ENCODE results near the gene TREX2. TPM values are rescaled to one million over a fixed set of nuclear protein-coding genes. Genes with fewer than 3 reads are reported as not detected.

TREX2 gene
- total RNA-seq, 2 donors from 2014 or later, result 0.39 TPM; not detected in 1

- no peak for DNase-seq
- intact Hi-C loops (cut with DNase I), result no loop called here
- no peak for ATAC-seq
Measured at GRCh38 chrX:153398275-153398960, 47.4 kb downstream of the TREX2 start.

- no peak for DNase-seq
- ATAC-seq, result no peak
- intact Hi-C loops (cut with DNase I), result no loop called here
Measured at GRCh38 chrX:153397256-153397960, 48.4 kb downstream of the TREX2 start.

- intact Hi-C loops (cut with DNase I), result no loop called here
- no peak for DNase-seq
Measured at GRCh38 chrX:153396320-153397195, 49.3 kb downstream of the TREX2 start.

GRCh38 chrX:153395613-153396319, 50.1 kb downstream of the TREX2 start:
- no peak for DNase-seq
- intact Hi-C loops (cut with DNase I), result no loop called here
- ATAC-seq, result no peak

More at GRCh38 chrX:153396320-153397195, 49.3 kb downstream of the TREX2 start:
- ATAC-seq, result no peak

GRCh38 chrX:153394612-153395011, 51.2 kb downstream of the TREX2 start:
- DNase-seq (no peak), ATAC-seq (no peak)

More at GRCh38 chrX:153394612-153395011, 51.2 kb downstream of the TREX2 start:
- intact Hi-C loops (cut with DNase I), result no loop called here

Other genes starting within 250 kb of the TREX2 start
- gene PNMA6F, start 124.3 kb downstream of the TREX2 start, total RNA-seq, result not detected
- 1 to 10 TPM; 4.8 to 7.4 TPM for gene ZNF275, start 111.9 kb downstream of the TREX2 start, total RNA-seq
- not detected for gene PNMA6E, start 44.7 kb downstream of the TREX2 start, total RNA-seq
- gene ZFP92, start 34.6 kb downstream of the TREX2 start, total RNA-seq, result 1 to 10 TPM in 1 of 2 donors, under 1 TPM in 1; 0.85 to 2.0 TPM
- gene HAUS7, start 24.5 kb upstream of the TREX2 start, total RNA-seq, result 10 to 100 TPM; 15.8 to 22.2 TPM
- 100 to 1,000 TPM in 1 of 2 donors, 10 to 100 TPM in 1; 96.0 to 193 TPM for gene BGN, start 48.9 kb upstream of the TREX2 start, total RNA-seq
- under 1 TPM in 1 of 2 donors, not detected in 1; 0.10 TPM for gene ATP2B3, start 71.6 kb upstream of the TREX2 start, total RNA-seq
- 10 to 100 TPM; 31.4 to 31.8 TPM for gene CCNQ, start 153.1 kb upstream of the TREX2 start, total RNA-seq
- gene DUSP9, start 201.1 kb upstream of the TREX2 start, total RNA-seq, result not detected
- gene PNCK, start 227.8 kb upstream of the TREX2 start, total RNA-seq, result 10 to 100 TPM in 1 of 2 donors, 1 to 10 TPM in 1; 9.7 to 14.6 TPM
- gene SLC6A8, start 241.9 kb upstream of the TREX2 start, total RNA-seq, result 100 to 1,000 TPM; 107 to 134 TPM

Measured in left cardiac atrium (tissue), 4 donors.